Suprapubic skin (tissue), 4 donors: Measurements from ENCODE around the gene ANKRD13D. TPM values are rescaled to one million over a fixed set of nuclear protein-coding genes. Genes with fewer than 3 reads are reported as not detected.

Experiments used
- DNase-seq, 2 donors: peaks; one replicate each; pipeline ENCODE4 v3.0.0-alpha.2; 2019; ENCODE audit warnings: low spot score in 2 of 2
- H3K27ac ChIP-seq: fragments of 200-600 bp; sonication (generic); one replicate; pipeline ENCODE4 v1.5.1; 2019
- H3K27me3 ChIP-seq: fragments of 200-600 bp; sonication (generic); one replicate; pipeline ENCODE4 v1.5.1; 2019
- H3K36me3 ChIP-seq: fragments of 200-600 bp; sonication (generic); one replicate; pipeline ENCODE4 v1.5.1; 2019
- H3K4me1 ChIP-seq: fragments of 200-600 bp; sonication (generic); one replicate; pipeline ENCODE4 v1.5.1; 2019
- H3K4me3 ChIP-seq: fragments of 200-600 bp; sonication (generic); one replicate; pipeline ENCODE4 v1.5.1; 2019; ENCODE audit warnings: mild to moderate bottlenecking
- H3K9me3 ChIP-seq: fragments of 200-600 bp; sonication (generic); one replicate; pipeline ENCODE4 v1.5.1; 2019
- EP300 ChIP-seq: sonication (generic); formaldehyde crosslinking; IDR thresholded peaks from one replicate; pipeline ENCODE4 v1.6.1; 2017; ENCODE audit warnings: antibody characterized with exemption
- POLR2A ChIP-seq, 2 donors: fragments of 450-650 bp; IDR thresholded peaks; one replicate each; pipeline ENCODE4 v1.6.1; 2017; ENCODE audit warnings: antibody characterized with exemption in 2 of 2, mild to moderate bottlenecking in 2 of 2, moderate library complexity in 2 of 2
- POLR2AphosphoS5 ChIP-seq, 3 donors: sonication (generic); formaldehyde crosslinking; IDR thresholded peaks; one replicate each; pipeline ENCODE4 v1.6.1; 2017; ENCODE audit warnings: antibody characterized with exemption in 3 of 3
- WGBS: methylation state at CpG from one replicate; pipeline ENCODE4 v1.1.5; 2018; 5-methylcytosine and 5-hydroxymethylcytosine counted together
- total RNA-seq, 4 donors: library from RNA; depleted of rRNA; stranded (reverse); fragments of >200 nt; gene quantifications; one replicate each; pipeline ENCODE4 v1.1.0, GENCODE V29; 2016
- TF ChIP-seq, protein P1 (sequence below), 2 donors: fragments of 200-600 bp in 1 of 2; fragments of 450-650 bp in 1 of 2; sonication (generic) in 1 of 2; IDR thresholded peaks; one replicate each; pipeline ENCODE4 v1.5.1; 2016 to 2019; ENCODE audit warnings: antibody characterized with exemption in 2 of 2, mild to moderate bottlenecking in 1 of 2, moderate library complexity in 1 of 2

ANKRD13D gene
- total RNA-seq, 4 donors from 2014 or later = 55.7 to 154 (median 77.2) TPM

DNA sequence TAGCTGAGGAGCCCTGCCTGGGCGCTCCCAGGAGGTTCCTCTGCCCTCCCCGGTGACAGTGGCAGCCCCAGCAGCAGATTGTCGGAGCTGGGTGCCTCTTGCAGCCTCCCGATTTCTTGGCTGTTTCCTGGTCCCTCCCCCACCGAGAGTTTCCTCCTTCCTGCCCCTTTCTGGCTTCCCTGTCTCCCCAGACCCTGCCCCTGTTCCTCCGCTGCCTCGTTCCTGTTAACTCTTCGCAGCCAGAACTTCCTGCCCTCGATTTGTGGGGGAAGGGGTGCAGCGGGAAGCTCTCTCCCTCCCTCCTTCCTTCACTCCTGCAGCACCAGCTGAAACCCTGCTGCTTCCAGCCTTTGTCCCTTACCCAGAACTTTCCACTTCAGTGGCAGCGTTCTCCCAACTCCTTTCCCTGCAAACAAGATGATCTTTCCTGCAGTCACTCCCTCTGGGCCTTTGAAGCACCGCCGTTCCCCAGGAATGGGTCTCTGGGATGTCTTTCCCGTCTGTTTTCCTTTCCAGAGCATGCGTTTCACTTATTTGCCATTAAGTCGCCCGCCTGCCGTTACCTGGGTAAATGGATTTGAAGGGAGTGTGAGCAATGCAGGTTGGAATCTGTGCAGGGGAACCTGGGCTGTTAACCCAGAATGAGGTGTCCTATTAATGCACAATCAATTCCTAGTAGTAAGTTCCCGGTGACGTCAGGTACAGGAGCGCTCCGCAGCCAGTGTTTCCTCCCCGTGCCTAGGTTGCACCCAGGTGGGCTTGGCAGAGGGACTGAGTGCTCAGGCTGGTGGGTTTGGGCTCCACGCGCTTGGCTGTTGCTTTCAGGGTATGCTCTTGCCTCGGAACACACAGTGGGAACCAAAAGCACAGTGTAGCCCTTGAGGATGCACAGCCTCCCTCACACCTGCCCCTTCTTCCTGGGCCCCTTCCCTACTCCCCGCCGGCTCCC, 18.6 kb upstream of the ANKRD13D start:
- H3K36me3 ChIP-seq = no peaks in the 10 kb centered on the region
- TF ChIP-seq POLR2AphosphoS5 (IDR thresholded peaks at IDR 0.05) (no peak), EP300 (no peak), POLR2A (IDR thresholded peaks at IDR 0.05) (no peak)
- TF ChIP-seq, protein P1, sequence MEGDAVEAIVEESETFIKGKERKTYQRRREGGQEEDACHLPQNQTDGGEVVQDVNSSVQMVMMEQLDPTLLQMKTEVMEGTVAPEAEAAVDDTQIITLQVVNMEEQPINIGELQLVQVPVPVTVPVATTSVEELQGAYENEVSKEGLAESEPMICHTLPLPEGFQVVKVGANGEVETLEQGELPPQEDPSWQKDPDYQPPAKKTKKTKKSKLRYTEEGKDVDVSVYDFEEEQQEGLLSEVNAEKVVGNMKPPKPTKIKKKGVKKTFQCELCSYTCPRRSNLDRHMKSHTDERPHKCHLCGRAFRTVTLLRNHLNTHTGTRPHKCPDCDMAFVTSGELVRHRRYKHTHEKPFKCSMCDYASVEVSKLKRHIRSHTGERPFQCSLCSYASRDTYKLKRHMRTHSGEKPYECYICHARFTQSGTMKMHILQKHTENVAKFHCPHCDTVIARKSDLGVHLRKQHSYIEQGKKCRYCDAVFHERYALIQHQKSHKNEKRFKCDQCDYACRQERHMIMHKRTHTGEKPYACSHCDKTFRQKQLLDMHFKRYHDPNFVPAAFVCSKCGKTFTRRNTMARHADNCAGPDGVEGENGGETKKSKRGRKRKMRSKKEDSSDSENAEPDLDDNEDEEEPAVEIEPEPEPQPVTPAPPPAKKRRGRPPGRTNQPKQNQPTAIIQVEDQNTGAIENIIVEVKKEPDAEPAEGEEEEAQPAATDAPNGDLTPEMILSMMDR (IDR thresholded peaks at IDR 0.05) = no peak
- WGBS = 24% methylated on average over 24 of the region's 28 CpGs
- peak in 1 of 2 donors; percentile 70 for DNase-seq
- H3K4me3 ChIP-seq = peak overlapping the region; percentile 95
- H3K27me3 ChIP-seq = no peaks in the 10 kb centered on the region
- no peaks in the 10 kb centered on the region for H3K9me3 ChIP-seq
- H3K4me1 ChIP-seq = peaks cover 93% of the 10 kb centered on the region
- peak overlapping the region; percentile 63 for H3K27ac ChIP-seq

GRCh38 chr11:67271205-67271540, 17.9 kb upstream of the ANKRD13D start:
- Histone ChIP-seq H3K27me3 (no peaks in the 10 kb centered on the region), H3K9me3 (no peaks in the 10 kb centered on the region), H3K4me3 (peak overlapping the region; percentile 95), H3K27ac (peak overlapping the region; percentile 63), H3K4me1 (peaks cover 93% of the 10 kb centered on the region), H3K36me3 (no peaks in the 10 kb centered on the region)
- 69% methylated on average over 5 of the region's 5 CpGs for WGBS
- TF ChIP-seq POLR2A (IDR thresholded peaks at IDR 0.05) = no peak
- TF ChIP-seq EP300 = no peak
- no peak for TF ChIP-seq POLR2AphosphoS5 (IDR thresholded peaks at IDR 0.05)
- DNase-seq = no peak

- no peak for TF ChIP-seq POLR2A (IDR thresholded peaks at IDR 0.05)
- TF ChIP-seq EP300 = no peak
- TF ChIP-seq POLR2AphosphoS5 (IDR thresholded peaks at IDR 0.05) = no peak
- TF ChIP-seq, protein P1 (IDR thresholded peaks at IDR 0.05) = no peak
- Histone ChIP-seq H3K27ac (peak overlapping the region; percentile 63), H3K4me1 (peaks cover 98% of the 10 kb centered on the region), H3K27me3 (no peaks in the 10 kb centered on the region), H3K36me3 (no peaks in the 10 kb centered on the region), H3K9me3 (no peaks in the 10 kb centered on the region), H3K4me3 (peak overlapping the region; percentile 5)
- DNase-seq = peak in 1 of 2 donors; percentile 59
- WGBS = 82% methylated on average over 10 of the region's 19 CpGs
These were observed 17.4 kb upstream of the ANKRD13D start for GRCh38 chr11:67271541-67272284.

DNA sequence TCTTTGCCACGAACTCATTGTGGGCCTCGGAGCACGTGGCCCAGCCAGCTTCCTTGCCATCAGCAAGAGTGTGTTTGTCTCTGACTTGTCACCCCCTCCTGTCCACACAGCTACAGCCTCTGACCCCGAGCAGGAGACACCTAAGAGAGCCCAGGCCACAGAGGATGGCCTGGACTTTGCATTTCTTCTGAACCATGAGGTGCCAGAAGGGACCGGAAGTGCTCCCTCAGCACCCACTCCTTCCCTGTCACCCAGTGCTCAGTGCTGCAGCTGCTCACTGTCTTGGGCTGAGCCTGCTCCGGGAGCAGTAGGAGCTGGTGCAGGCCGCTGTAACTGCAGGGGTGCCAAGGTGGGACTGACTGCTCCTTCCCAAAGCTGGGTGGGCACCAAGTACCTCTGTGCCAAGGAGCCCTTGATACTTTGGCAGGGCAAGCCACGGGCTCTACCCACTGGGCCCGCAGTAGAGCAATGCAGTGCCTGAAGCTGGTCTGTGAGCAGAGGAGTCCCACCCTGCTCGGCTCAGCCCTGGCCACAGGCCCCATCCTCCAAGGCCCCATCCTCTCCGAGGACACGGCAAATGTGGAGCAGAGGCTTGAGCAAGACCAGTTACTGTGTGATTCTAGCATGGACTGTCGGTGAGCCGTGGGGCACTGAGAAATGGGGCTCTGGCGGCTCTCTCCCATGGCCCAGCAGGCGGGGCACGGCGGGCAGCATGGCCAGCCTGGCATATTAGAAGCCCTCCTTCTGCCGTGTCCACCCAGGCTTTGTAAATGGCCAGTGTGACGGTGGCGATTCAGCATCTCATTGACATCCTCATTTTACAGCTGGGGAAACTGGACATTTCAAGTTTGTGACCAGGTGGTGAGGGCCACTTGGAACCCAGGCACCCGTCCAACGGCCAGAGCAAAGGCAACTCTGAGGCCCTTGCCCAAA, 16.5 kb upstream of the ANKRD13D start:
- DNase-seq = peak in 1 of 2 donors; percentile 67
- H3K4me3 ChIP-seq = no peak overlapping the region
- H3K27me3 ChIP-seq = no peaks in the 10 kb centered on the region
- no peaks in the 10 kb centered on the region for H3K36me3 ChIP-seq
- H3K9me3 ChIP-seq = no peaks in the 10 kb centered on the region
- 69% methylated on average over 14 of the region's 23 CpGs for WGBS
- peak overlapping the region; percentile 63 for H3K27ac ChIP-seq
- TF ChIP-seq EP300 (no peak), POLR2AphosphoS5 (IDR thresholded peaks at IDR 0.05) (no peak), POLR2A (IDR thresholded peaks at IDR 0.05) (no peak)
- TF ChIP-seq, protein P1 (IDR thresholded peaks at IDR 0.05) = no peak
- peaks cover 100% of the 10 kb centered on the region for H3K4me1 ChIP-seq
